Sigmoid colon (tissue), 4 donors: ENCODE measurements around the gene PALB2.
"Not testable (repeated sequence)": the region's sequence is repeated elsewhere in the genome, so short reads cannot be mapped to it uniquely, and the experiment has no call there.

Source experiments
- CTCF ChIP-seq, 4 experiments: fragments of 450-650 bp in 3 of 4; fragments of 200-600 bp in 1 of 4; IDR thresholded peaks; one replicate each; pipeline ENCODE4 v1.5.1; 2016 to 2019; ENCODE audit warnings: antibody characterized with exemption in 4 of 4, mild to moderate bottlenecking in 3 of 4, moderate library complexity in 2 of 4
- EP300 ChIP-seq, 4 donors: sonication (generic); formaldehyde crosslinking; IDR thresholded peaks; one replicate each; pipeline ENCODE4 v1.6.1; 2017; ENCODE audit warnings: antibody characterized with exemption in 4 of 4
- POLR2AphosphoS5 ChIP-seq, 4 donors: sonication (generic); formaldehyde crosslinking; IDR thresholded peaks; one replicate each; pipeline ENCODE4 v1.6.1; 2017; ENCODE audit warnings: antibody characterized with exemption in 4 of 4

- not testable (repeated sequence) for TF ChIP-seq CTCF, POLR2AphosphoS5, EP300 (IDR thresholded peaks at IDR 0.05)
Measured at GRCh38 chr16:23583271-23583670, 57.8 kb downstream of the PALB2 start.
